HG02870 (cell line): Measurements from ENCODE around the gene PTPA.
"Not testable (repeated sequence)": the region's sequence is repeated elsewhere in the genome, so short reads cannot be mapped to it uniquely, and the experiment has no call there.

Experiments used
- ATAC-seq: cut with Tn5 transposase; IDR thresholded peaks from one replicate; pipeline ENCODE4 v1.9.1; 2021; ENCODE audit warnings: mild to moderate bottlenecking, moderate library complexity; ENCODE audit not compliant: unreplicated experiment

The PTPA gene

DNA sequence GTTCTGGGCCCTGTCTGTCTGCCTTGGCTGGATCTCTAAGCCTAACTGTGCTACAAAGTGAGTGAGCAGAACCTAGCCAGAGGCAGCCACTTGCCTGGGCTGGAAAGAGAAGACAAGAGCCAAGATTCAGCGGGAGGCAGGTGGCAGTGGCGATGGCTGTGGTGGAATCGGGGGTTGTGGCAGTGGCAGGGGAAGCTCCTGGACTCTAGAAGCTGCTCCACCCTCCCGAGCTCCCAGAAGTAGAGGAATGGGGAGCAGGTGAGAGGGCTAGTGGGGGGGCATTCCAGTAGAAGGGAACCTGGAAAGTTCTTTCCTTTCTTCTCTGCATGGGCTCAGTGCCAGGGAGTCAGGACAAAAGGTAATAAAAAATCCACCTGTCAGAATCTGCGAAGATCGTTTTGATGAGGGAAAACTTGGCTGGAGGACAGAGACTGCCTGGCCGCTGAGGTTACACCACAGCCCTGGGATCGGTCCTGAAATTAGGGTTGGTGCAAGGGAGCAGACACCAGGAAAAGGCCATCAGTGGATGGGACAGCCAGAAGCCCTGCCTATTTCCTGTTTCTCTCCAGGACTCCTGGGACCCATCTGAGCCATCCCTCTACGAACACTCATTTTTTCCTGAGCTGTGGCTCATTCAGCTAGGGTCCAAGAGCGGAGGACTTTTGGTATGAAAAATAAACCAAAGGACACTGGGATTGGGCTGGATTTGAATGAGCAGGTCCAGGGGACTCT is 2.2 kb upstream of the PTPA start:
- ATAC-seq = no peak

DNA sequence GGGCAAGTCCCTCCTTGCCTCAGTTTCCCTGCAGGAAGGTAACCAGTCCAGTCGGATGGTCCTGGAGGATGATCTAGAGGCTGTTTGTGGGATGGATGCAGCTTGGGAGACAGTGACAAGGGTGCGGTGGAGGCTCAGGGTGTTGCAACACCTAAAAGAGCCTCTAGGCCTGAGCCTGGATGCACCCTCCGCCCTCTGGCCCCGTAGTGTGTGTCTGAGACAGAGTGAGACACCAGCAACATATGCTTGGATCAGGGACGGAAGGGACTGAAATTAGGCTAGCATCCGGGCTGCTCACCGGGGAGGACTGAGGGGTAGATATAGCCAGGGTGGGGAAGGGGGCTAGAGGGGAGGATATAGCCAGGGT is 1.7 kb upstream of the PTPA start:
- ATAC-seq = no peak

DNA sequence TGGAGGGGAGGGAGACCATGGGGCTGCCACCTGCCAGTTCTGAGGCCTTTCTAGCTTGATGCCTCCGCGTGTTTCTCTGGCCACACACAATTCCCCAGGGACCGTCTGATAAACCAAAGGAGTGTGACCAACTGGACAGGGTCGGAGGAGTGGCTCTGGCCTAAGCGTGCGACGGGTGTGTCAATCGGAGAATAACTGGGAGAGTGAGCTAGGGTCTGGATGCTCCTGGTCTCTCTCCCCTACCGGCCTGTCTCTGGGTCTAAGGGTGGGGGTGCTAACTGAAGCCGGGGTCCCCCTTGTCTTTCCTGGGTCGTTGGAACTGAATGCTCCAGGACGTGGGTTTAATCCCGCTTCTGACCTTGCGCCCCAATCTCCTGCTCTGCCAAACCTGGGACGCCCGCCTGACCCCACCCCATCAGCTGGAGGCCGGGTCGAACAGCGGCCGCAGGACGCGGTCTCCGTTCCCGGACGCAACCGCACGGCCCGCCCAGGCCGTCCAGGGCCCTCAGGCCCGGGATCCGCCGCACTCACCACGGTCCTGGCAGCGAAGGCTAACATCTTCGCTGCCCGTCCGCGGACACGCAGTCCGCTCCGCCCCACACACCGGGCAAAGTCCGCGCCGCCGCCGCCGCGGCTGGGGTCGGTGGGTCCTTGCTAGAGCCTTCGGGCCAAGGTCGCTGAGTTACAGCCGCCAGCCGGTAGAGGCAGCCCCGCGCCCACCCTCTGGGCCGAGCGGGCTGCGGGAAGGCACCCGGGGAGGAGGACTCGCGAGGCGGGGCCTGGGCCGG is 1.1 kb upstream of the PTPA start:
- ATAC-seq = no peak

DNA sequence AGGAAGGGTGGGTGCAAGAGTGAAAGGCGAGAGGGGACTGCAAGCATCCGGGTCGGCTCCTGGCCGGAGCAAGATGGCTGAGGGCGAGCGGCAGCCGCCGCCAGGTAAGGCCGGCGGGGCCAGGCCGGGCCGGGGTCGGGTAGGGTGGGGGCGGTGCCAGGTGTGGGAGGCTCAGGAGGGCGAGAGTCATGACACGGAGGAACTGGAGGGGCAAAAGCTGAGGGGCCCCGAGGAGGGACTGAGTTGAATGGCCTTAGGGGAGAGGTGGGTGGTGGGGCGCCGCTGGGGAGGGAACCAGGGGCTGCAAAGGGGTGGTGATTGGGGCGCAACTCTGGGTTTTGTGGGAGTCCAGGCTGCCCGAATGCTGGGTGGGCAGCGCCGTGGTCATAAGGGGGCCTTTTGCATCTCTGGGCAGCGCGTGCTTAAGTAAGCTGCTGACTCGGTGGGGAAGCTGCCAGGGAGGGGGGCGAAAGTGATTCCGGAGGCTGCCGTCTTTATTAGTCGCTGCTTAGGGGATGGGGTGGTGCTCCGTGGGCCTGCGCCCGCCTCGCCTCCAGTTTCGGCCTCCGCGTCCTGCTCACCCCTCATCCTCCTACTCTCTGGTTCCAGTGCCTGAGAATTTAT is 425 bp downstream of the PTPA start:
- peak; percentile 3 for ATAC-seq

DNA sequence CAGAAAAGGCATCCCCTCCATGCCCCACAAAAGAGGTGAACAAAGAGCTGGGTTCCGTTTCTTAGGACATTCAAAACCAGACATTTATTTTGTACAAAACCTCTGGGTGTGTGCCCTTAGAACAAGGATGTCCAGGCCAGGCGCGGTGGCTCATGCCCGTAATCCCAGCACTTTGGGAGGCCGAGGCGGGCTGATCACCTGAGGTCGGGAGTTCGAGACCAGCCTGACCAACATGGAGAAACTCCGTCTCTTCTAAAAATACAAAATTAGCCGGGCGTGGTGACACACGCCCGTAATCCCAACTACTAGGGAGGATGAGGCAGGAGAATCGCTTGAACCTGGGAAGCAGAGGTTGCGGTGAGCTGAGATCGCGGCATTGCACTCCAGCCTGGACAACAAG is 1.3 kb downstream of the PTPA start:
- ATAC-seq = not testable (repeated sequence)

DNA sequence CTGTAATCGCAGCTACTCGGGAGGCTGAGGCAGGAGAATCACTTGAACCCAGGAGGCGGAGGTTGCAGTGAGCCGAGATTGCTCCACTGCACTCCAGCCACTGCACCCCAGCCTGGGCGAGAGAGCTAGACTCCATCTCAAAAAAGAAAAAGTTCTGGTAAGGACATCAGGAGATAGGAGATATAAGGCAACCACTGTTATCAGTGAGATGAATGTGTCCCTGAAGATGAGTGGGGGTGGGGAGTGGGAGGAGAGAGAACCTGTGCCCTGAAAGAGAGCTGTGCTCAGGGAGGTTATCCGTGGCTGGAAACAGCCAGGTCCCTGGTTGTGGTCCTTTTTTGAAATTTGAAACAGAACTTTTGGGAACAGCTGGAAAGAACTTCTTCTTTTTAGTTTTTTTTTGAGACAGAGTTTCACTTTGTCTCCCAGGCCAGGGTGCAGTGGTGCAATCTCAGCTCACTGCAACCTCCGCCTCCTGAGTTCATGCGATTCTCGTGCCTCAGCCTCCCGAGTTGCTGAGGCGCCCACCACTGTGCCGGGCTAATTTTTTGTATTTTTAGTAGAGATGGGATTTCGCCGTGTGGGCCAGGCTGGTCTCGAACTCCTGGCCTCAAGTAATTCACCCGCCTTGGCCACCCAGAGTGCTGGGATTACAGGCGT is 2.6 kb downstream of the PTPA start:
- ATAC-seq = no peak

DNA sequence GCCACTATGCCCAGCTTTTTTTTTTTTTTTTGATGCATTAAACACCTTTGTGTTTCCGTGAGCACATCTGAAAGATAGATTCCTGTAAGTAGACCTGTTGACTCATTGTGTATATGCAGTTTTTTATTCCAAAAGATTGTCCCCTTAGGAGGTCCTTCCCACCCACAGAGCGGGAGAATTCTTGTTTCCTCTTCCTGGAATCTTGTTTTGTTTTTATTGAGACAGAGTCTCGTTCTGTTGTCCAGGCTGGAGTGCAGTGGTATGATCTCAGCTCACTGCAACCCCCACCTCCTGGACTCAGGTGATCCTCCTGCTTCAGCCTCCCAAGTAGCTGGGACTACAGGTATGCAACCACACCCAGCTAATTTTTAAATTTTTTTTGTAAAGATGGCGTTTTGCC is 7.6 kb downstream of the PTPA start:
- no peak for ATAC-seq

DNA sequence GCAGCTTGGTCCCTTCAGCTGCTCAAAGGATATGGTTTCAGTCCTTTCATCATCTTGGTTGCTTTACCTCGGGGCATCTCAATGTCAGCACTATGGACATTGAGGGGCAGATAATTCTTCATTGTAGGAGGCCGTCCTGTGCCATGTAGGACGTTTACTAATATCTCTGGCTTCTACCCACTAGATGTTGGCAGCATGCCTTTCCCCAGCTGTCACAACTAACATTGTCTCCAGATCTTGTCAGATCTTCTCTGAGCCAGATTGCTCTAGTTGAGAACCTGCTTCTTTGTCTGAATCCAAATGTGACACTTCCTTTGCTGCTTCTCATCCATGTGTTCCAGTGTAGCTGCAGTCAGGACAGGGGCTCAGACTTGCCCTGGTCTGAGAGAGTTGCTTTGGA is 10.3 kb downstream of the PTPA start:
- ATAC-seq = no peak

DNA sequence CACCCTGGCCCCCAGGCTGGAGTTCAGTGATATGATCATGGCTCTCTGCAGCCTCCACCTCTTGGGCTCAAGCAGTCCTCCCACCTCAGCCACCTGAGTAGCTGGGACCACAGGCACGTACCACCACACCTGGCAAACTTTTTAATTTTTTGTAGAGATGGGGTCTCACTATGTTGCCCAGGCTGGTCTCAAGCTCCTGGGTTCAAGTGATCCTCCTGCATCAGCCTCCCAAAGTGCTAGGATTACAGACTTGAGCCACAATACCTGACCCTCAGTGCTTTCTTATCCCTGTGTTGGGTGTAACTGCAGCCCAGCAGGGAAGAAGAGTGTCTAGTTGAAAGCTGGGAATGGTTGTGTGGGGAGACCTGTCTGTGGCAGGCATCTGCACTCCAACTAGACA is 10.9 kb downstream of the PTPA start:
- ATAC-seq = no peak

DNA sequence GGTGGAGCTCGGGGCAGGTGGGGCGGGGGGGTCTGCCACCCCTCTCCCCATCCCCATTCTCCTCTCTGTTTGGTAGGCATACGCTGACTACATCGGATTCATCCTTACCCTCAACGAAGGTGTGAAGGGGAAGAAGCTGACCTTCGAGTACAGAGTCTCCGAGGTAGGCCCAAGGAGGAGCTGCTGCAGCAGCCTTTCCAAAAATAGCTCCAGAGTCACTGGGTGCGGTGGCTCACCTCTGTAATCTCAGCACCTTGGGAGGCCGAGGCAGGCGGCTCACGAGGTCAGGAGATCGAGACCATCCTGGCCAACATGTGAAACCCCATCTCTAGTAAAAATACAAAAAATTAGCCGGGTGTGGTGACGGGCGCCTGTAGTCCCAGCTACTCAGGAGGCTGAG is 11.8 kb downstream of the PTPA start:
- not testable (repeated sequence) for ATAC-seq

DNA sequence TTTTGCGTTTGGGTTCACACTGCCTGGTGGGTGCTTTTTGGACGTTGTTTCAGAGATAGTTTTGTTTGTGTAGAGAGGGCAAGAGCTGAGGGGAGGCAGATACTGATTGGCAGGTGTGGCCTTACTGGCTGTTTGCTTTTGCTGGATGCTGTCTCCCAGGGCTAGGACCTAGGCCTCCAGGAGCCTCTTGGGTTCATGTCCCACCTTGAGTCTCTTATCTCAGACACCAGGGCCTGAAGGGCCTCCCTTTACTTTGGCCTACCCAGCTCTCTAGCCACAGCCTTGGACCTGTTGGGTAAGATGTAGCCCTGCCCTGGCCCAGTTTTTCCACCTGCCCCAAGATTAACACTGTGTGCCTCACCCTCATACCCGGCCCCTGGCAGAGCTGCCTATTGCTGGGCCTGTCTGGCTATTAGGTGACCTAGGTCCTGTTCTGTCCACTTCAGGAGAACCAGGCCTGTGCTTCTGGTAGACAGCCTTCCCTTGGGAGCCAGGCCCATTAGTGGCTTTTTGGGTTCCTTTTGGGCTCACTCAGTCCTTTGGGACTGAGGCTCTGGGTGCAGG is 13.4 kb downstream of the PTPA start:
- no peak for ATAC-seq

DNA sequence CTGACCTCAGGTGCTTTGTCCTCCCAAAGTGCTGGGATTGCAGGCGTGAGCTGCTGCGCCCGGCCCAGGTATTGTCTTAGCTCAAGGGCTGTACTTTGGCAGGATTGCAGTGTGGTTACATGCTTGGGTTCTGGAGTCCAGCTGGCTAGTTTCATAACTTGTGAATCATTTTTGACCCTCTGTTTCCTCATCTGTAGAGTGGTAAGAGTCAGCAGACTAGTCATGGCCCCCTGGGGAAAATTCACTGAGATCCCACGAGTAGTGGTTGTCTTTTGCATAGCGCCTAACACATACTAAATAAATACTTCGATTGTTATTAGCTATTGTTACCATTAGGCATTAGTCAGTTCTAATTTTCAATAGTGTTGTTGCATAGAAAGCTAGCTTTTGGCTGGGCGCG is 14.3 kb downstream of the PTPA start:
- ATAC-seq = no peak

DNA sequence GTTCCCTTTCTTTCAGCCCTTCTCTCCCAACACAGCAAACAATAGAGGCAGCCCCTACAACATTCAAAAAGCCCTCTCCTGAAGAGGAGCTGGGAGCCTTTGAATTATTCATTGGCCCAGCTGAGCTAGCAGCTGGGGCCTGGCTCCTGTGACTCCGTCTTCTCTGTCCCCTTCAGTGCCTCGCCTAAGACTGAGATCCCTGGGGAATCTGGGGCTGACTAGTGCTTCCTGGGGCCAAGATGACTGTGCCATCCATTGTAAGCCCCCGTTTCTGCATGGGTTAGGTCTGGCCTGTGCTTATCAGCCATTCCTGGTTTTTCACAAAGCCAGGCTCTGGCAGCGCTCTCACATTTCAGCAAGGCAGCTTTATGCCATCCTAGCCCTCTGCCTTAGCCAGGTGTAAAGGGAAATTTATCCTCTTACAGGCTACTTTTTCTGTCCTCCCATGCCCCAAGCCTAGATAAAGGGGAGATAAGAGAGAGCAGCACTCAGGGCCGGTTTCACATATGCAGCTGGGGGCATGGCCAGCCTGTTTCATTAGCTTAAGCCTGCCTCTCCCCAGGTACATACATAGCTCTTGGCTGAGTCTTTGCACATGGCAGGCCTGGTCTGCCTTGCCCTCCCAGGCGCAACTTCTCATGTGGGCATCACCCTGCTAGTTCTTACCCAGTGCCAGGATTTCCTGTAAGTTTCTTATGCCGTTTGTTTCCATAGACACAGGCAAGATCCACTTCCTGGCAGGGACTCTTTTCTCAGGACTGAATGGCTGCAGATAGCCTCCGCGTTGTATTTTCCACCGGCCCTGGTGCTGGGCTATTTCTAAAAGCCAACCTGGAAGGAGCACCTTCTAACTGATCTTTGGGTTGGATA is 15.8 kb downstream of the PTPA start:
- ATAC-seq = no peak

DNA sequence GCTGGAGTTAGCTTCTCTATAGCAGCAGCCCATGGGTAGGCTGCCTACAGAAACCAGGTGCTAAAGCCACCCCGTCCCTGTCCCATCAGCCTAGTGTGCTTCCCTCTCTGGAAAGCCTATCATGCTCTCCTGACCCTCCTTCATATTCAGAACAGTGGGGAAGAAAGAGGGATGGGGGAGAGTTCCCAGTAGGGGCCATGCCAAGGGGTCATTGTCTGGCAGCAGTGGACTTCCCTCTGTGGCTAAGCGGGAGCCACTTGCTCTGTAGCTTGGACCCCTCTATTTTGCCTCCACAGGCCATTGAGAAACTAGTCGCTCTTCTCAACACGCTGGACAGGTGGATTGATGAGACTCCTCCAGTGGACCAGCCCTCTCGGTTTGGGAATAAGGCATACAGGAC is 17.5 kb downstream of the PTPA start:
- no peak for ATAC-seq

DNA sequence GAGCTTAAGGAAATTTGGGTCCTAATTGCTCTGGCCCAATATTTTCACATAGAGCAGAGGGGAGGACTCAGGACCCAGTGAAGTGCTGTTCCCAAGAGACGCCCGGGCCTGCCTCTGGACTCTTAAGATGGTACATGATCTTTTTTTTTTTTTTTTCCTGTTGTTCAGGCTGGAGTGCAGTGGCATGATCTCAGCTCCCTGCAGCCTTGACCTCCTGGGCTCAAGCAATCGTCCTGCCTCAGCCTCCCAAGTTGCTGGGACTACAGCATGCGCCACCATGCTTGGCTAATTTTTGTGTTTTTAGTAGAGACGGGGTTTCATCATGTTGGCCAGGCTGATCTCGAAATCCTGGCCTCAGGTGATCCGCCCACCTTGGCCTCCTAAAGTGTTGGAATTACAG is 19.1 kb downstream of the PTPA start:
- not testable (repeated sequence) for ATAC-seq

DNA sequence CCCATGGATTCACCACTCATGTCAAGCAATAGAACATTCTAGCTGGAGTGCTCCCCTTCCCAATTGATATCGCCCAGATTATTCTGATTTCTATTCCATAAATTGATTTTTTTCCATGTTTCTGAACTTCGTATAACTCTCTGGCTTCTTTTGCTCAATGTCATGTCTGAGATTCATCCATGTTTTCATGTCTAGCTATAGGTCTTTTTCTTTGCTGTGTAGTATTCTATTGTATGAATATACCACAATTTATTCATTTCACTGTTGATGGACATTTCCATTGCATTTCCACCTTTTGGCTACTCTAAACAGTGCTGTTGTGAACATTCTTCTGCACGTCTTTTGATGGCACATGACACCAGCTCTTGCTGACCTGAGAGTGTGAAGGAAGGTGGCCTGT is 19.6 kb downstream of the PTPA start:
- no peak for ATAC-seq

DNA sequence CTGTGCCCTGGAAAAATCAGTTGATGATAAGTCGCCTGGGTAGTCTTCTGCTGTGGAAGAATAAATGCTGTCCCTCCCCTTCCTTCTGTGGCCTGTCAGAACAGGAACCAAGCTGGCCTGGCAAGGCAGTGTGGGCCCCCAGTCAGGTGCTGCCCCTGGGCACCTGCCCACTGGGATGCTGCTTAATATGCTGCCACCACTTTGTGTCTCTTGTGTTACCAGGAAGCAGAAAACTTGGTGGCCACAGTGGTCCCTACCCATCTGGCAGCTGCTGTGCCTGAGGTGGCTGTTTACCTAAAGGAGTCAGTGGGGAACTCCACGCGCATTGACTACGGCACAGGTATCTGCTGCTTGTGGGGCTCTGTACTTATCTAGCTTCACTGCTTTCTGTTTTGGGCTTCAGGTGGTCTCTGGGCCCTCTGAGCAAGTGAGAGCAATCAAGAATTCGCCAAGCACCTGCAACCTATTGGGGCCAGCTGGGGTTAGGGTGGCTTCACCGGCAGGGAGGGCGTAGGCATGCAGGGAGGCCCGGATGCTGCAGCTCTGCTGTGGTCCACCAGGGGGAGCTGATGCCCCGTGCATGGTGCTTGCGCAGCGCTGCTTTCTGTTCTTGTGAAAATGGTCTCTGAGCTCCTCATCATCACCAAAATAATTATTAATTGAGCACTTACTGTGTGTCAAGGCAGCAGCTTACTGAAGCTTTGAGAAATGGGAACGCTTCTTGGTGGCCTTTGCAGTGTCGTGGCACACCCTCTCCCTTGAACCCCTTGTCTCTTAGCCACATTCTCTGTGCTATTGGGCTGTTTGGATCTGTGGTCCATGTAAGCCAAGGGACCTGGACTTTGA is 20.3 kb downstream of the PTPA start:
- peak; percentile 45 for ATAC-seq

DNA sequence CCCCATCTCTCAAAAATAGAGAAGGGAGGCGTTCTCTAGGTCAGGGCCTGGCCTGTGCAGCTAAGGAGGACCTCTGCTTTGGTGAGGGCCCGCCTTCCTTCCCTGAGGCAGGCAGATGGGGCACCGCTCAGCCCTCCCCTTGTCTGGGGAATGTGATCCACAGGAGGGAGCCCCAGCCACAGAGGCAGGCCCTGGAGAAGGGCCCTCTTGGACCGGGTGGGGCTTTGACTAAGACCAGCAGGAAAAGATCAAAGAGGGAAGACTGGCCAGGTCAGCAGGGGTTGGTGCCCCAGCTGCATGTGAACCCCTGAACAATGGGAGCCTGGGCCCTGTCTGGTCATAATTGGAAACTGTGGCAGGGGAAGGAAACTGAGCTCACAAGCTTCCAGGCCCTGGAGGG is 21.9 kb downstream of the PTPA start:
- ATAC-seq = no peak

DNA sequence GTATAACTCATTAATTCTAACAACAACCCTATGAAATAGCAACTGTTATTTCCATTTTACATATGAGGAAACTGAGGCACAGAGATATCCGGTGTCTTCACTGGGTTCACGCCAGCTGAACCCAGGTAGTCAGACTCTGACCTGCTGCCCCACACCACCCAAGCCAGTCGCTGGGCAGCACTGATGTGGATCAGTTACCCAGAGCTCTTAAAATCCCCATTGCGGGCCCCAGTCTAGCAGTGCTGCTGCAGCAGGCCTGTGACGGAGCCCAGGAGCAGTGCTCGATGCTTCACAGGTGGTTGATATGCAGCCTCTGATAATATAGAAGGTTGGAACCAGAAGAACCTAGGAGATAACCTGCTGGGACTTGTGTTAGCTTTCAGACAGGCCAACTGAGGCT is 24.3 kb downstream of the PTPA start:
- no peak for ATAC-seq
